Fibroblast of pulmonary artery (primary cell): Measurements from ENCODE around the gene UCHL1.

Source experiments
- DNase-seq: peaks from one replicate; pipeline ENCODE4 v3.0.0-alpha.2; 2010; ENCODE audit warnings: low read depth
- H3K4me3 ChIP-seq: replicated peaks from 2 replicates; pipeline ENCODE4 v1.5.1; 2011; ENCODE audit warnings: low read depth, mild to moderate bottlenecking, control low read depth, low read length, moderate library complexity
- CTCF ChIP-seq: IDR thresholded peaks from 2 replicates; pipeline ENCODE4 v1.5.1; 2011; ENCODE audit warnings: mild to moderate bottlenecking, control low read depth, low read length, inconsistent platforms; ENCODE audit errors: missing control alignments

UCHL1 gene

GRCh38 chr4:41217020-41217333, 39.8 kb upstream of the UCHL1 start:
- TF ChIP-seq CTCF: no peak
- peak overlapping the region; percentile 72 for H3K4me3 ChIP-seq
- no peak for DNase-seq

GRCh38 chr4:41217374-41217773, 39.4 kb upstream of the UCHL1 start:
- H3K4me3 ChIP-seq: no peak overlapping the region
- TF ChIP-seq CTCF: no peak
- no peak for DNase-seq

- no peak overlapping the region for H3K4me3 ChIP-seq
- DNase-seq: no peak
- no peak for TF ChIP-seq CTCF
Measured at GRCh38 chr4:41218703-41219102, 38.0 kb upstream of the UCHL1 start.

- TF ChIP-seq CTCF: no peak
- DNase-seq: no peak
- no peak overlapping the region for H3K4me3 ChIP-seq
Measured at GRCh38 chr4:41219421-41219950, 37.2 kb upstream of the UCHL1 start.

GRCh38 chr4:41221850-41222645, 34.7 kb upstream of the UCHL1 start:
- DNase-seq: no peak
- H3K4me3 ChIP-seq: no peak overlapping the region
- TF ChIP-seq CTCF: no peak

- TF ChIP-seq CTCF: no peak
- no peak for DNase-seq
- no peak overlapping the region for H3K4me3 ChIP-seq
Measured at GRCh38 chr4:41227902-41228301, 28.8 kb upstream of the UCHL1 start.

GRCh38 chr4:41232406-41232805, 24.3 kb upstream of the UCHL1 start:
- H3K4me3 ChIP-seq: no peak overlapping the region
- peak; percentile 9 for TF ChIP-seq CTCF
- DNase-seq: no peak
